GM19239 (cell line): ENCODE measurements around the gene ATL3.
"Not testable (repeated sequence)": the region's sequence is repeated elsewhere in the genome, so short reads cannot be mapped to it uniquely, and the experiment has no call there.

Experiments used
- DNase-seq: peaks from one replicate; pipeline ENCODE4 v3.0.0; 2011; ENCODE audit warnings: low spot score; ENCODE audit not compliant: insufficient read length
- FAIRE-seq: peaks from 2 replicates; lab custom pipeline; 2011; peaks lifted over from hg19 to GRCh38; lab: Jason Lieb, UNC

ATL3 gene, protein sequence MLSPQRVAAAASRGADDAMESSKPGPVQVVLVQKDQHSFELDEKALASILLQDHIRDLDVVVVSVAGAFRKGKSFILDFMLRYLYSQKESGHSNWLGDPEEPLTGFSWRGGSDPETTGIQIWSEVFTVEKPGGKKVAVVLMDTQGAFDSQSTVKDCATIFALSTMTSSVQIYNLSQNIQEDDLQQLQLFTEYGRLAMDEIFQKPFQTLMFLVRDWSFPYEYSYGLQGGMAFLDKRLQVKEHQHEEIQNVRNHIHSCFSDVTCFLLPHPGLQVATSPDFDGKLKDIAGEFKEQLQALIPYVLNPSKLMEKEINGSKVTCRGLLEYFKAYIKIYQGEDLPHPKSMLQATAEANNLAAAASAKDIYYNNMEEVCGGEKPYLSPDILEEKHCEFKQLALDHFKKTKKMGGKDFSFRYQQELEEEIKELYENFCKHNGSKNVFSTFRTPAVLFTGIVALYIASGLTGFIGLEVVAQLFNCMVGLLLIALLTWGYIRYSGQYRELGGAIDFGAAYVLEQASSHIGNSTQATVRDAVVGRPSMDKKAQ

GRCh38 chr11:63671322-63672155, at the start of gene ATL3:
TSS of gene ATL3 (minus strand) at chr11:63671376. CDS start at chr11:63671335, 41 bp downstream.
- peak; percentile 90 for FAIRE-seq

DNA sequence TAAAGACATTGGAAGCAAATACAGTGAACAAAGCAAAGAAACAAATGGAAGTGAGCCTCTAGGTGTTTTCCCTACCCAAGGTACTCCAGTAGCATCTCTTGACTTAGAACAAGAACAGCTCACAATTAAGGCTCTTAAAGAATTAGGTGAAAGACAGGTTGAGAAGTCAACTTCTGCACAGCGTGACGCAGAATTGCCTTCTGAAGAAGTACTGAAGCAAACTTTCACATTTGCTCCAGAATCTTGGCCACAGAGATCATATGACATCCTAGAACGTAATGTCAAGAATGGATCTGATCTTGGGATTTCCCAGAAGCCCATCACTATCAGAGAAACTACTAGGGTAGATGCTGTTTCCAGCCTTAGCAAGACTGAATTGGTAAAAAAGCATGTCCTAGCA, 49.4 kb upstream of the ATL3 start:
- DNase-seq = no peak
- FAIRE-seq = no peak

More at GRCh38 chr11:63671322-63672155, at the start of gene ATL3:
- DNase-seq = peak; percentile 90

GRCh38 chr11:63719987-63720386, 48.8 kb upstream of the ATL3 start:
- no peak for FAIRE-seq
- no peak for DNase-seq

- FAIRE-seq = no peak
- DNase-seq = no peak
Measured at GRCh38 chr11:63719001-63719400, 47.8 kb upstream of the ATL3 start.

DNA sequence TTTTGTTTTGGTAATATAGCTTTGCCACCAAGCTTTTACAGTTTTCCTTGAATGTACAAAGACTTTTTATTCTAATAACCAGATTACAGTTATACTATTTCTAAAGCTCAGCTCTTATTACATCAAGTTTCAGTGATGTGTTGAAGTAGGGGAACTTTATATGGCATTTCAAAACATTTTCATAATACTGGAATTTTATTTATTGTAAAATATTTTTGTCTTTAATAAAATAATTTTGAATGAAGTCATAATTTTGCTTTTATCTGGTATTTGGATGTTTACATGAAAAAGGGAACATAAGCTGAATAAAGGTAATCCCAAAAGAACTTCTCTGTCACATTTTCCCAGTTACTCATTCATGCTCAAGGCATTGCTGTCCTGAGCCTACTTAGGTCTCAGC, 44.9 kb upstream of the ATL3 start:
- DNase-seq (no peak), FAIRE-seq (no peak)

DNA sequence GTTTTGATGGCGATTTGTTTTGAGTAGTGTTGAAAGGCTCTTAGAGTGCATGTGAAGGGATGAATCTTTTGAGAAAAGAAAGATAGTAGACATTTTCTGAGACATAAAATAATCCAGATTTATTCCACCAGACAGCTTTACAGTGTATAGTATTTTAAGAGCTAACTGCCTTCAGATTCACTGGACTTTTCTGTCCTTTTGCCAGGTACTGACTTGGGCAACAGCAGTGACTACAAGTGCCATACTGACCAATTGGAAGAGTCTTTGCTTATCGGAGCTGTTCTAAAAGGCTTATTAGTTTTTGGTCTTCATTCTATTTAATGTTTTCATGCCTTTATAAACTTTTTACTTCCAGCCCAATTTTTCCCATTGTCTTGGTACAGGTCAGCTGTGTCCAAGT, 42.6 kb upstream of the ATL3 start:
- FAIRE-seq (no peak), DNase-seq (no peak)

GRCh38 chr11:63711838-63712237, 40.7 kb upstream of the ATL3 start:
- FAIRE-seq (no peak), DNase-seq (no peak)

DNA sequence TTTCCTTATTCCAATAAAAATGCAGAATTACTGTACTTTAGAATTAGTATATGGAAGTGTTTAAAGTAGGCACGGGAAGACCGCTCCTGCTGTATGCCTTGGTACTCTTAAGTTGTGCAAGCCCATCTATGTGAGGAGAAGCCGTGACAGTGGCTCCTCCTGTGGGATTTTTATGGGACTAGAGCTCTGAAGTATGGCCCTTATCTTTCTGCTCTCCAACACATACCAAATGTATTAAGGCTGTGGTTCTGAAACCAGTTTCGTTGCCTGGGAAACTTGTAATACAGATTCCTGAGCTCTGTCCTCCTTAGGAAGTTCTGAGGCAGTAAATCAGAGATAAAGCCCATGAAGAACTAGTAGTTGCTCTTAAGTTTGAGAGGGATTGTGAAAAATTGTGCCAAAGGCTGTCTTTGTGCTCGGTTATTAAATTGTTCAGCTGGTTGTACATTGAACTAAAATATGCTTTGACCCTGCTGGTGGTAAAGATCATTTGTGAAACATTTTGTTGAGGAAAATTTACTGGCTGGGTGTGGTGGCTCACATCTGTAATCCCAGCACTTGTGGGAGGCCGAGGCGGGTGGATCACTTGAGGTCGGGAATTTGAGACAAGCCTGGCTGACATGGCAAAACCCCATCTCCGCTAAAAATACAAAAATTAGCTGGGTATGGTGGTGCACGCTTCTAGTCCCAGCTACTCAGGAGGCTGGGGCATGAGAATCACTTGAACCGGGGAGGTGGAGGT, 39.5 kb upstream of the ATL3 start:
- no peak for FAIRE-seq
- DNase-seq = no peak

- no peak for FAIRE-seq
- DNase-seq = no peak
Measured at GRCh38 chr11:63709336-63709884, 38.2 kb upstream of the ATL3 start.

DNA sequence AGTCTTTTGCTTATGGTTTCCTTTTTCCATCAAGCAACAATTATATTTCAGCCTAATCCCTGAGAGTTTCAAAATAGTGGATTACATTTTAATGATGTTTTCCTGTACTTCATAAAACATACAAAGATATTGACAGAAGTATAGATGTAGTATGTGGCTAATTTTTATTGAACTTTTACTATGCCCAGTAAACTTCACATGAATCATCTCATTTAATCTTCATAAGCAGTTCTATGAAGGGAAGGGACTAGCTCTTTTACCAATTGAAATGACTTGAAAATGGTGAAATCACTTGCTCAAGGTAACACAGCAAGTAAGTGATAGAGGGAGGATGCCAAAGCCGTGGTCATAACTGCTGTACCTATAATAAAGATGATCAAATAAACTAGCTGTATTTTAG, 37.6 kb upstream of the ATL3 start:
- FAIRE-seq (no peak), DNase-seq (no peak)

DNA sequence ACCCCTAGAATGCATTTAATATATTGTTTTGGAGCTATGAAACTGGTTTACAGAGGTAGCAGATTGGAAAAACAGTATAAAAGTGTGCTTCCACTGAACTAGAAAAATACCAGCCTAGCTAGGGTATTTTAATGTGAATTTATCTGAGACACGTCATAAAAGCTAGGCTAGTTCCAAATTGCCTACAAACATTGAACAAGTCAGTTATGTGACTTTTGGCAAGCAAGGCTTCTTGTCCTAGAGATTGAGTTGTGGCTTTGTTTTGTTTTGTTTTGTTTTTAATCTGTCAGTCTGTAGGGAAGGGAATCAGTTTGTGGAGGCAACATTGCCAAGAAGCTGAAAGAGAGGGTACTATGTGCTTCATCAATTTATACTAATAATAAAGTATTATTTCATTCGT, 34.4 kb upstream of the ATL3 start:
- FAIRE-seq (no peak), DNase-seq (no peak)

GRCh38 chr11:63699896-63700295, 28.7 kb upstream of the ATL3 start:
- DNase-seq = no peak
- no peak for FAIRE-seq

GRCh38 chr11:63698976-63699733, 28.0 kb upstream of the ATL3 start:
- DNase-seq (no peak), FAIRE-seq (no peak)

- FAIRE-seq (no peak), DNase-seq (no peak)
Measured at GRCh38 chr11:63694596-63694995, 23.4 kb upstream of the ATL3 start.

DNA sequence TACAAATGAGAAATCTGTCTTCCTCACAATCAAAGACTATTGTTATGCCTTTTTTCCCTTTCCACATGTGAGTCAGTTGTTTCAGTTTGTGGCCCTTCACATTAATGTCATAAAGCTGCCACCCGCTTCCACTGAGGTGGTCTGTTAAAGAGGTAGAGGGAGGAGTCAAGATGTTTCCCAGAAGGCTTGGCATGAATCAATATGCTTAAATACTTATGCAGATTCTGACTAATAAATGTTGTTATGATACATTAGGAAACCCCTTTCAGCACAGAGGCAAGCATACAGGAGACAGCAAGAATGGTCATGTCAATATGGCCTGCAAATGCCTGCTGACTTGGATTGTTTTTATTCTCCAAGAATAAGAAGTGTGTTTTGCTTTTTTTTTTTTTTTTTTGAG, 16.7 kb upstream of the ATL3 start:
- no peak for FAIRE-seq
- DNase-seq = no peak

DNA sequence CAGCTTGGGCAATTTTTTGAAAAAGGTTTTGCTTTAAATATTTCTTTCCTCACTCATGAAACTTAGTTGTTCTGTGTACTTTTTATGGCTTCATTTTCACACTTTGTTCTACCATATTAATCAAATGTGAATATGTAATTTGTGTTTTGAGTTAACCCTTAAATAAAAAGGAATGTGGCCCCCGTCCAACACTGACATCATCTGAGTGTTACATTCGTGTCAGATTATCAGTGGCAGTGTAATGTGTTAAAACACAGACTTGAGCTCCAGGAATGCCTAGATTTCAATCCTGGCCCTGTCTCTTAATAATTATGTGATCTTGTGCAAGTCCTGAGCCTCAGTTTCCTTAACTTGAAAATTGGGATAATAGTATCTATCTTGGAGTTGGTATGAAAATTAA, 15.8 kb upstream of the ATL3 start:
- FAIRE-seq (no peak), DNase-seq (no peak)

- FAIRE-seq, DNase-seq: not testable (repeated sequence)
Measured at GRCh38 chr11:63685158-63685721, 14.1 kb upstream of the ATL3 start.

DNA sequence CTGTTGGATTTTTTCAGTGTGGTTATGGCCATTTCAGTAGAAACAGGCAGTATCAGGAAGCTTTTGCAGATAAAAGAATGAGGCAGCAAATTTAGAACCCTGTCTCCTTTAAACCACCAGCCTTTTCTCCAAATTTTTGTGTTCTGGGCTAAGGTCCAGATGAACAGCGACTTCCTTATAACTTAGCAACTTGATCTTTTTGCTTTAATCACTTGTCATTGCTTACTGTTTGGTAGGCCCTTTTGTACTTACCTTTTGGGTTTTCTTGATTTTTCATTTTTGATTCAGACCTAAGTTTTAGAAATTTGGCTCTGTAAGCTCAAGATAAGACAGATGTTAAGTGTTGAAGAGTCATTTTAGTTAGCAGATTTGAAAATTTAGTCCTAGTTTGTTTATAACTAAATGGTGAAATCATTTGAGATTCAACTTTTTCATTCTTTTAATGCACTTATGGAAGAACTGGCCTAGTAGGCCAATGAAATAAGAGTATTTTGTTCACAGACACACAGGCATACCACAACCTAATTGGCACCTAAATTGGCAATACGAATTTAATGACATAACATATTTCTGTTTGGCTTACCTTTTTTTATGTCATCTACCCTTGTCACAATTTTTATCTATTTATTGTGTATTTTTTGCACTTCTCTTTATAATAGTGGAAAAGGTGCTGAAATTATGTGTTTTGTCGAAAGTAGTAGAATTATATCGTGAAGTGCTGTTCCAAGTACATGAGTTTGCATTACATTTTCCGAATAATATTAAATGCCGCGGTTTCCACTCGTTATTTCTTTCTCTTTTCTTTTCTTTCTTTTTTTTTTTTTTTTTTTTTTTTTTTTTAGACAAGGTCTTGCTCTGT, 12.2 kb upstream of the ATL3 start:
- DNase-seq (no peak), FAIRE-seq (no peak)
